ENCODE measurements around the gene HSD17B2.

HSD17B2 gene

GRCh38 chr16:82020051-82020450 lies 15.0 kb upstream of the HSD17B2 start:
- no peak for DNase-seq

DNA sequence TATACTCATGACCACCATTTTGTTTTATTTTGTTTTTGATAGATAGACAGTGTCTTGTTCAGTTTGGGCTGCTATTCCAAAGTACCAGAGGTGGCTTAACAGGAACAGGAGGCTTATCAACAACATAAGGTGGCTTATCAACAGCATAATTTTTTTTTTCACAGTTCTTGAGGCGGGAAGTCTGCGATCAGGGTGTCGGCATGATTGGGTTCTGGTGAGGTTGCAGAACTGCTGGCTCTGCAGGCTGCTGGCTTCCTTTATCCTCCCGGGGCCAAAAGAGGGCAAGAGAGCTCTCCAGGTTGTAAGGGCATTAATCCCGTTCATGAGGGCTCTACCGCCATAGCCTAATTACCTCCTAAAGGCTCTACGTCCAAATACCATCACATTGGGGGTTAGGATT lies 11.8 kb upstream of the HSD17B2 start:
- DNase-seq = no peak

DNA sequence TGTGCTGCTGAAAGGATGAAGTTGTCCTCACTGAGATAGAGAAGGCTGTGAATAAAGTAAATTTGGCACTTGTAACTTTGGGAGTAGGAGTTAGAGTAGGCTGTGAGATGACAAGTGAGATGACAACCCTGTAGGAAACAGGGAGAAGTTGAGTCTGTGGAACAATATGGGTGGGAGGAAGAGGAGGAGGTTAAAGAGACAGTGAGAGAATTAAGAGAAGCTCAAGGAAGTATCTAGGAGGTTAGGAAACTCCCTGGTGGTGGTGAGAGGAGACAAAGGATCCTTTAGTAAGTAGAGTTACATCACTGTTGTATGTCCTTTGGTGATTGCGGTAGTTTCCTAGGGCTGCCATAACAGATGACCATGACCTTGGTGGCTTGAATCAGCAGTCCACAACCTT lies 10.7 kb upstream of the HSD17B2 start:
- DNase-seq = no peak

DNA sequence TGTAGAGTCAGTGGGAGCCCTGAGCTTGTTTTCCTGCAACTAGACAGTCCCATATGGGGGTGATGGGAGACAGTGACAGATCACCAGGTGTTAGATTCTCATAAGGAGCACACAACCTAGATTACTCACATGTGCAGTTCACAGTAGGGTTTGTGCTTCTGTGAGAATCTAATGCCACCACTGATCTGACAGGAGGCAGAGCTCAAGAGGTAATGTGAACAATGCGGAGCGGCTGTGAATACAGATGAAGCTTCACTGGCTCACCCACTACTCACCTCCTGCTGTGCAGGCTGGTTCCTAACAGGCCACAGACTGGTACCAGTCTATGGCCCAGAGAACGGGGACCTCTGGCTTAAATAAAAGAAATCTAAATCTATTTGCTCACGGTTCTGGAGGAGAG lies 10.2 kb upstream of the HSD17B2 start:
- DNase-seq = no peak

GRCh38 chr16:82027629-82028064 lies 7.4 kb upstream of the HSD17B2 start:
- DNase-seq = no peak

DNA sequence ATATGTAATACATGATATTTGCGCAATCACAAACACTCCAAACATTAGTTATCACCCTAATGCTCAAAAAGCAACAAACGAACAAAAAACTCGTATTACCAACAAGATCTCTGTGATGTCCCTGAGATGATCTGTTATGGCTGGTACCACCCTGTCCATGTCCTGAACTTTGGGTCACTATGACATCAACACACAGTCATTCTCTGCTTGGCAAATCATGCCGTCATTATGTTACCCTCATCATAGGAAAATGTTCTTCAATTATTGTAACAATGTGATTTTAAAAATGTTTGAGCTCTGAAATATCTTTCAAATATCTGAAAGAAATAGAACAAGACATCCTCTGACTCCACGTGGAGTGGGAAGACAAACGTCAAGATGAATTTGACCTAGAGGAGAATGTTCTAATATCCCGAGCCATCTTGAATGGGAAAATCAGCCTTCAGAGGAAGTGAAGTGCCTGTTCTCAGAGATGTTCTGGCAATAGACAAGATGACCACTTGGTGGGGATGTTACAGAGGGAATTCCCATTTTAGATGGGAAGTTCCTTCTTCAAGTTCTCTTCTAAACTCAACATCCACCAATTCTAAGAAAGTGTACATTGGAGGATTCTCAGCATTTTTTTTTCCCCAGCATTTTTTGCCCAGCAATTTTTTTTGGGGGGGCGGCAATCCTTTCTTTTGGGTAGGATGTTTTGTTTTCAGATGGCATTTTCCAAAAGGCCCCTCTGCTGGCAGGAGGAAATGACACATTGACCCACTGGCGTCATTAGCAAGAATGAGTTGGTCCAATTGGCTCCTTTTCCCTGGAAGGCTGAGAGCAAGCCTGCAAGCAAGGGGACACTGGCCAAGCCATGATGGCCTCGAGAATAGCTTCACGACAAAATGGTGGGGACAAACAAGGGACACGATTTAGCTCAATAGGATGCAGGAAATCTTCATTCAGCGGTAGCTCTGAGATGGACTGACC lies 3.7 kb upstream of the HSD17B2 start:
- peak; percentile 27 for DNase-seq

DNA sequence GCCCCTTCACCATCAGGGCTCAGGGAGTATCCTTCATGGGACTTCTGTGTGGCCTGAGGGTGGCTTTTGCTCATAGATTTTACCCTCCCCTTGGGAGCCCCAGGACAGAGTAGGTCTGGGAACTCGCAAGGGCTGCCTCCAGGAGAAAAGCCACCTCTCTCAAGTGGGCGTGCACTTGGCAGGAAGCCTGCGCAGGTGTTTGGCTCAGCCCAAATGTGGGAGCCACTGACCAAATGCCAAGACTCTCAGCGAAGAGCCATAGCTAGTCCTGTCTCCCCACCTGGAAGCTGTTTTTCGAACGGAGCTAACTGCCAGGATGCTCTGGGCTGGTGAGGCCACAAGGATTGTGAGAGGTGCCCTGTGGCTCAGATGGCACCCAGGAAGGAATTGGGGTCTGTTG lies 2.0 kb upstream of the HSD17B2 start:
- DNase-seq = peak; percentile 7

- no peak for DNase-seq
These were observed 1.3 kb upstream of the HSD17B2 start for GRCh38 chr16:82033683-82034300.

- DNase-seq = no peak
These were observed 2.2 kb downstream of the HSD17B2 start for GRCh38 chr16:82037251-82037650.

DNA sequence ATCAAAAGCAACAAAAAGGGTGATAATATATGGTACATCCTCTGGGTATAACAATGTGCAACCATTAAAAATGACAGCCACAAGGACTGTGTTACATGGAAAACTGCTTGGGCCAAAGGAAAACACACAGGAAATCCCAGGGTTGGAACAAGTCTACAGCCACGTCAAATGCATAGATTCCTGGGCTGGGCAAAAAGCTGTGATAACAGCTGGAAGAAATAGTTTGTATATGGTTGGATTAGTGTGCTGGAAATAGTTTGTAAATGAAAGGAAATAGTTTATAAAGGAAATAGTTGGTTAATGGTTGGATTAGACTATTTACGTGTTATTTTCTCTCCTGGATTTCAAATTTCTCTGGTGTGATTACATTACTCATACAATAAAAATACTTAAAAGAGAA lies 2.6 kb downstream of the HSD17B2 start:
- DNase-seq = no peak

DNA sequence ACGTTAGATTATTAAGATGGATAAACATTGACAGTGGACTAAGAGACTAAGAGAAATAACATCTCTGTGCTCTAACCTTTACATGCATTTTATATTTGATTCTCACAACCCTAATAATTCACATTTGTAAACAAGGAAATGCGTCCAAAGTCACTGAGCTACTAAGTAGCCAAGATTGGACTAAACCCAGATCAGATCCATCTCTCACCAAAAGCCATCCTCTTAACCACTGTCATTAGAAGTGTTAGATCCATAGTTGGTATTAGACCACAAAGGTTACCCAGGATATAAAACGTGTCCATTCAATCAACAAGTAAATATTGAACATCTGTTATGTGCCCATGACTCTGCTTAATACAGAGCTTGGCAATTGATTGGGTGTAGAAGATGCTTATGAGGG lies 5.2 kb downstream of the HSD17B2 start:
- peak; percentile 7 for DNase-seq

DNA sequence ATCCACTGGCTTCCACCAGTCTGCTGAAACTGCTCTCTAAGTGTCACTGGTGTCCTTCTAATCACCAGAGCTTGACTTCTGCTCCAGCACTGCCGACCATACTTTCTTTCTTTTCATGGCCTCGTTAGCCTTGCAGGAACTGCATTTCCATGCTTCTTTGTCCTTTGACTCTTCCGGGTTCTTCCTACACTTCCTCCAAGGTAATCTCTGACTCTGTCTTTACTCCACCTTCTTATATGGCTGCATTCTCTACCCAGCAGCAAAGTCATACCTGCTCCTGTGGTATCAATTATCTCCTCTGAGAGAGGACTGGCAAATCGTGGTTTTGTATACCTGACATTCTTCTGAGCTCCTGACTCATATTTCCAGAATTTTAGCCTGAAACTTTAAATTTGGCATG lies 6.5 kb downstream of the HSD17B2 start:
- DNase-seq = no peak

- no peak for DNase-seq
These were observed 7.1 kb downstream of the HSD17B2 start for GRCh38 chr16:82042144-82042543.

GRCh38 chr16:82042846-82043245 lies 7.8 kb downstream of the HSD17B2 start:
- no peak for DNase-seq

- no peak for DNase-seq
These were observed 8.9 kb downstream of the HSD17B2 start for GRCh38 chr16:82043680-82044584.

- DNase-seq = no peak
These were observed 9.5 kb downstream of the HSD17B2 start for GRCh38 chr16:82044585-82044911.

GRCh38 chr16:82045465-82045864 lies 10.4 kb downstream of the HSD17B2 start:
- DNase-seq = no peak

- no peak for DNase-seq
These were observed 11.5 kb downstream of the HSD17B2 start for GRCh38 chr16:82046541-82046940.

DNA sequence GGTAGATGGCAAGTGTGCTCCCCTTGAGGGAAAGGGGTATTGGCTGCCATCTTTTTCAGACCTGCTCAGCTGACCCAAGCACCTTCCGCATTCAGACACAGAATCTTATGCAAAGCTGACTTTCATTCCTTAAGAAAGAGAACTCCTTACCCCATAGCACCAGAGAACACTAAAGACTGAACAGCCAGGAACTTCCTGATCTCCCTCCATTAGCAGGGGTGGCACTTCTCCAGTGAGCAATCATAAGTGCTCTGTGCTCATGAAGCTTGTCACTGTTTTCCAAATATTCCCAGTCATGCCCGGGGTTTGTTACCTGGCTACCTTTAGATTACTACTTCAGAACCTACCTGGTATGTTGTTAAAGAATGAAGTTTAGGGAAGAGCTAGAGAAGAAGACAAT lies 11.9 kb downstream of the HSD17B2 start:
- no peak for DNase-seq

- DNase-seq = no peak
These were observed 12.3 kb downstream of the HSD17B2 start for GRCh38 chr16:82047374-82047773.

- no peak for DNase-seq
These were observed 12.7 kb downstream of the HSD17B2 start for GRCh38 chr16:82047787-82048186.

DNA sequence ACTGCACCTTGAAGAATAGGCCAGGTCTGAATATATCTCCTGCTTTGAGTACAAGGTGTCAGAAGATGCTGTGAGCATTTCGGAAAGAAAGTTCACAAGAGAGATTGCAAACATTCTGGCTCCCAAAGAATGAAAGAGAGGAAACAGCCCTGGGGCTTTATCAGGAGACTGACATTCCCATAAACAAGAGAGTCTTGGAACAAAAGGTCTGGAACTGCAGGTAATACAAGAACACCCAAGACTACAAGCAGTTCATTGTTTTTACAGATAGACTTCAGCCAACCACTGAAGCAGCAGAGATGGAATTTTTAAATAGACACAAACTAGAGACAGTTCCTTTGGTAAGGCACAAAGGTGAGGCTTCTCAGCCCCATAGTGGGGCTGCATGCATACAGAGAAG lies 14.4 kb downstream of the HSD17B2 start:
- DNase-seq = no peak

GRCh38 chr16:82050506-82050905 lies 15.5 kb downstream of the HSD17B2 start:
- DNase-seq = no peak
